OCI-LY3 (cell line): ENCODE measurements around the gene ADGRB3.

Experiments
- H2AFZ ChIP-seq: fragments of 200-600, 300-600 bp; shearing (Covaris generic); 2 replicates; pipeline ENCODE4 v1.6.0; 2014; ENCODE audit warnings: antibody characterized with exemption, low read depth, low read length
- H3K27ac ChIP-seq: fragments of 200-600, 300-600 bp; sonication (generic); 2 replicates; pipeline ENCODE4 v1.5.1; 2014; ENCODE audit warnings: mild to moderate bottlenecking, low read length, moderate library complexity, mixed read lengths
- H3K27me3 ChIP-seq: fragments of 200-600, 300-600 bp; sonication (generic); 2 replicates; pipeline ENCODE4 v1.6.1; 2014; ENCODE audit warnings: low read depth, low read length, mixed read lengths
- H3K36me3 ChIP-seq: fragments of 200-600, 300-600 bp; sonication (generic); replicated peaks from 2 replicates; pipeline ENCODE3; 2014; ENCODE audit warnings: low read depth, low read length, mixed read lengths
- H3K4me1 ChIP-seq: fragments of 300-600, 200-600 bp; sonication (generic); 2 replicates; pipeline ENCODE4 v1.6.1; 2014; ENCODE audit warnings: low read length, mixed read lengths
- H3K4me2 ChIP-seq: fragments of 200-600, 300-600 bp; sonication (generic); 2 replicates; pipeline ENCODE4 v1.6.1; 2014; ENCODE audit warnings: low read length, mixed read lengths
- H3K4me3 ChIP-seq: fragments of 300-600, 200-600 bp; sonication (generic); 2 replicates; pipeline ENCODE4 v1.5.1; 2014; ENCODE audit warnings: antibody characterized with exemption, mild to moderate bottlenecking, low read length, moderate library complexity
- H3K79me2 ChIP-seq: fragments of 300-600, 200-600 bp; shearing (Covaris generic); 2 replicates; pipeline ENCODE4 v1.6.1; 2014; ENCODE audit warnings: mild to moderate bottlenecking, low read length, mixed read lengths
- H3K9ac ChIP-seq: fragments of 300-600, 200-600 bp; shearing (Covaris generic); 2 replicates; pipeline ENCODE4 v1.6.0; 2014; ENCODE audit warnings: mild to moderate bottlenecking, low read length, moderate library complexity
- H3K9me3 ChIP-seq: fragments of 200-600, 300-600 bp; shearing (Covaris generic); 2 replicates; pipeline ENCODE4 v1.6.1; 2014; ENCODE audit warnings: low read length, mixed read lengths; ENCODE audit not compliant: insufficient read depth
- H4K20me1 ChIP-seq: fragments of 200-600, 300-600 bp; sonication (generic); 2 replicates; pipeline ENCODE4 v1.6.1; 2016; ENCODE audit warnings: low read length, mixed read lengths; ENCODE audit not compliant: insufficient read depth
- EZH2phosphoT487 ChIP-seq: fragments of 200-600 bp; shearing (Covaris generic); IDR thresholded peaks from 2 replicates; pipeline ENCODE4 v1.6.1; 2018; ENCODE audit warnings: antibody characterized with exemption, mixed run types, low read depth
- TF ChIP-seq, protein P1 (sequence below): fragments of 200-600, 300-600 bp; sonication (generic); IDR thresholded peaks from 2 replicates; pipeline ENCODE4 v1.5.1; 2014; ENCODE audit warnings: antibody characterized with exemption, low read length, low read depth

The ADGRB3 gene

DNA sequence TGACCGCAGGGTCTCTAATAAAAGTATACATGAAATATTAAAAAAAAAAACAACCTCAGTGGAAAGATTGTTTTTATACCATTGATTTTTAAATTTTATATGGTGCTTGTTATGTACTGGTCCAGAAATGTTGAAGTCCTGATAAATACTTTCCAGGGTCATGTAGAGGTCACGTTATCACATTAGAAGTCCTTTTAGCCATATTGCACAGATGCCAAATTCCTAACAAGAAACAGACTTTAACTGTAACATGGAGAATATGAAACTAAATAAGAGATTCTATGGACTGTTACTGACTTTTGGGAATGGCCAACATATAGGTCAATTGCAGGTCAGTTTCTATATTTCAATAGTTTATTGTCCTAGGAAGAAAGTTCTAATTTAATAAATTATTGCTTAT is 89.0 kb downstream of the ADGRB3 start:
- Histone ChIP-seq H3K36me3 (no peaks in the 10 kb centered on the region), H3K9me3 (no peaks in the 10 kb centered on the region), H3K27ac (no peak overlapping the region), H3K9ac (no peak overlapping the region), H3K4me2 (no peak overlapping the region), H2AFZ (no peak overlapping the region), H3K4me3 (no peak overlapping the region), H3K4me1 (no peaks in the 10 kb centered on the region), H4K20me1 (no peaks in the 10 kb centered on the region), H3K27me3 (no peaks in the 10 kb centered on the region), H3K79me2 (no peaks in the 10 kb centered on the region)
- TF ChIP-seq, protein P1, sequence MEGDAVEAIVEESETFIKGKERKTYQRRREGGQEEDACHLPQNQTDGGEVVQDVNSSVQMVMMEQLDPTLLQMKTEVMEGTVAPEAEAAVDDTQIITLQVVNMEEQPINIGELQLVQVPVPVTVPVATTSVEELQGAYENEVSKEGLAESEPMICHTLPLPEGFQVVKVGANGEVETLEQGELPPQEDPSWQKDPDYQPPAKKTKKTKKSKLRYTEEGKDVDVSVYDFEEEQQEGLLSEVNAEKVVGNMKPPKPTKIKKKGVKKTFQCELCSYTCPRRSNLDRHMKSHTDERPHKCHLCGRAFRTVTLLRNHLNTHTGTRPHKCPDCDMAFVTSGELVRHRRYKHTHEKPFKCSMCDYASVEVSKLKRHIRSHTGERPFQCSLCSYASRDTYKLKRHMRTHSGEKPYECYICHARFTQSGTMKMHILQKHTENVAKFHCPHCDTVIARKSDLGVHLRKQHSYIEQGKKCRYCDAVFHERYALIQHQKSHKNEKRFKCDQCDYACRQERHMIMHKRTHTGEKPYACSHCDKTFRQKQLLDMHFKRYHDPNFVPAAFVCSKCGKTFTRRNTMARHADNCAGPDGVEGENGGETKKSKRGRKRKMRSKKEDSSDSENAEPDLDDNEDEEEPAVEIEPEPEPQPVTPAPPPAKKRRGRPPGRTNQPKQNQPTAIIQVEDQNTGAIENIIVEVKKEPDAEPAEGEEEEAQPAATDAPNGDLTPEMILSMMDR = no peak
- TF ChIP-seq EZH2phosphoT487 = no peak

DNA sequence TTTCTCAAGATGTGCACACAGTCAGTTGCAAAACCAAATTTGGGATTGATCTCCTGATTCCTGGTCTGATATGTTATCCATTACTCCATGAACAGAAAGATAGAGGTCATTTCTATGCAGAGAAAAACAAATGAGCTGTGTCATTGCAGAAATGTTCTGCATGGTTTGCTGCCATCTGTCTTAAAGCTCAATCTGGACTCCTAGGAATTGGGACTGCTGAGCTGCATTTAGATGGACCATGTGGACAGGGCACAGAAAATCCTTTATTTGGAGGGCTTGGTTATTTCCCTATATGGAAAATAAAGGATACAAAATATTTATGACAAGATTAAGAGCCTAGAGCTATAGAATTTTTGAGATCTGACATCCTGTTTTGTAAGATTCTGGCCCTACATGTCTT is 91.3 kb downstream of the ADGRB3 start:
- Histone ChIP-seq H3K4me1 (no peaks in the 10 kb centered on the region), H3K27ac (no peak overlapping the region), H4K20me1 (no peaks in the 10 kb centered on the region), H3K4me3 (no peak overlapping the region), H2AFZ (no peak overlapping the region), H3K36me3 (no peaks in the 10 kb centered on the region), H3K9ac (no peak overlapping the region), H3K9me3 (no peaks in the 10 kb centered on the region), H3K4me2 (no peak overlapping the region), H3K79me2 (no peaks in the 10 kb centered on the region), H3K27me3 (no peaks in the 10 kb centered on the region)
- TF ChIP-seq, protein P1 = no peak
- TF ChIP-seq EZH2phosphoT487 = no peak

DNA sequence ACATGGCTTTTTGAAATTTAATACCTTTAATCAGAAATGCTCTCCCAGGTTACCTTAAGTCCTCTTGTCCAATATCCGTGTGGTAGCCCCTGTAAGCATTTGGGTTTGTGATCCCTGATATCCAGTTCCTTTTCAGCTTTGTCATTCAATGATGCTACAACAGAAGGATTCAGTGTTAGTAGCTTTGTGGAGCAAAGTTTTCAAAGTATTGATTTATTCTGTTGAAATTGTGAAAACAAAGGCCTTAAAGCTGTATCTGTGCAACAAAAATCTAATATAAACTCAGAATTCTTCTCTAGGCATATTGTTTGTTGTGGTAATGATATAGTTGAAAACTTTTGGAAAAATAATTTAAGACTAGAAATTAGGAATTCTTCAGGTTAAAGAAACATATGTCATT is 91.9 kb downstream of the ADGRB3 start:
- Histone ChIP-seq H4K20me1 (no peaks in the 10 kb centered on the region), H3K79me2 (no peaks in the 10 kb centered on the region), H3K9ac (no peak overlapping the region), H3K27ac (no peak overlapping the region), H3K4me3 (no peak overlapping the region), H3K9me3 (no peaks in the 10 kb centered on the region), H3K27me3 (no peaks in the 10 kb centered on the region), H3K4me1 (no peaks in the 10 kb centered on the region), H3K4me2 (no peak overlapping the region), H3K36me3 (no peaks in the 10 kb centered on the region), H2AFZ (no peak overlapping the region)
- no peak for TF ChIP-seq EZH2phosphoT487
- TF ChIP-seq, protein P1 = no peak

DNA sequence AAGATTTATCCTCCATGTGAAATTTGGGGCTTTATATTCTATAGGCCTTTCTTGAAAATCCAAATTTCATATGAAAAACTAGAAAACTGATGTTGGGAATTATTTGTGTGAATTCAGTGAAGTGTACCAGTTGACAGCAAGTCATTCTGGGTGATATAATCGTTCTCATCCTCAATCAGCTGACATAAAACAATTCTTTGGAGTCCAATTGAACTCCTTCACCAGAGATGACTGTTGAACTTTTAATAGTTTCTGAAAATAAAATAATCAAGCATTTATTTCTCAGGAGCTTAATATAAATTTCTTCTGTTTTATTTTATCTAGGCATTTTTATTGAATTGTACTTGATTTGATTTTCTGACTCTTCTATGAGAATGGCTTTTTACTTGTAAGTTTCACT is 92.6 kb downstream of the ADGRB3 start:
- no peak for TF ChIP-seq EZH2phosphoT487
- TF ChIP-seq, protein P1 = no peak
- Histone ChIP-seq H3K4me2 (no peak overlapping the region), H3K4me3 (no peak overlapping the region), H3K4me1 (no peaks in the 10 kb centered on the region), H3K27ac (no peak overlapping the region), H2AFZ (no peak overlapping the region), H4K20me1 (no peaks in the 10 kb centered on the region), H3K79me2 (no peaks in the 10 kb centered on the region), H3K27me3 (no peaks in the 10 kb centered on the region), H3K9ac (no peak overlapping the region), H3K36me3 (no peaks in the 10 kb centered on the region), H3K9me3 (no peaks in the 10 kb centered on the region)
